K562 (cell line): ENCODE measurements around the gene DNMT3L. TPM values are rescaled to one million over a fixed set of nuclear protein-coding genes. Genes with fewer than 3 reads are reported as not detected.

ENCODE experiments used
- ATAC-seq: fragments of 200-7000 bp; cut with Tn5 transposase; 3 replicates; pipeline ENCODE4 v1.9.1; 2020; ENCODE audit warnings: moderate library complexity
- BruUV-seq: library from RNA; stranded (reverse); fragments of 400-500 nt; replicated peaks from 2 replicates; lab custom pipeline; 2021; lab: Mats Ljungman, UMichigan
- CTCF ChIA-PET: fragments of 300-600 bp; formaldehyde crosslinking; extraction: SDS; loops from one replicate; lab custom pipeline; 2021; ENCODE audit warnings: low intra/inter-chr PET ratio; lab: Yijun Ruan, JAX
- POLR2A ChIA-PET: fragments of 300-600, 350-650 bp; sonication (Branson Sonifier 250); formaldehyde crosslinking; extraction: SDS; loops from one replicate; lab custom pipeline; 2021; ENCODE audit warnings: antibody characterized with exemption, inconsistent platforms; lab: Yijun Ruan, JAX
- DNase-seq, 4 experiments: peaks; one replicate each; pipeline versions ENCODE4 v3.0.0 to v3.0.0-alpha.2; 2011 to 2018; ENCODE audit warnings: low spot score in 3 of 4, mixed read lengths in 3 of 4; ENCODE audit errors: extremely low read depth in 1 of 4
- FAIRE-seq: peaks from 2 replicates; lab custom pipeline; 2011; peaks lifted over from hg19 to GRCh38; lab: Jason Lieb, UNC
- H2AFZ ChIP-seq: 2 replicates; pipeline ENCODE4 v1.6.0; 2011; ENCODE audit warnings: low read depth, low read length, control low read depth, inconsistent platforms
- H3K27ac ChIP-seq: fragments of 200-600 bp; 3 replicates; pipeline ENCODE4 v1.8.0; 2011; ENCODE audit warnings: low read depth, mild to moderate bottlenecking, control low read depth, inconsistent platforms, low read length, moderate library complexity, mixed read lengths; ENCODE audit errors: extremely low read depth
- H3K27me3 ChIP-seq, 2 experiments: fragments of 300-600 bp in 1 of 2; 2 replicates in 1 of 2; 3 replicates in 1 of 2; pipeline versions ENCODE4 v1.6.0 to v1.8.0; 2011; ENCODE audit warnings: inconsistent platforms in 2 of 2, low read length in 2 of 2, mild to moderate bottlenecking in 1 of 2, mixed read lengths in 1 of 2, moderate library complexity in 1 of 2; ENCODE audit not compliant: control insufficient read depth in 2 of 2, insufficient read depth in 2 of 2
- H3K36me3 ChIP-seq: fragments of 300-600 bp; 3 replicates; pipeline ENCODE4 v1.8.0; 2011; ENCODE audit warnings: mild to moderate bottlenecking, low read length, inconsistent platforms; ENCODE audit not compliant: control insufficient read depth, insufficient read depth
- H3K4me1 ChIP-seq, 2 experiments: fragments of 200-600 bp in 1 of 2; replicated peaks in 1 of 2; 2 replicates in 1 of 2; 3 replicates in 1 of 2; pipeline versions ENCODE4 v1.5.1 to v1.8.0; 2011; ENCODE audit warnings: inconsistent platforms in 2 of 2, low read length in 2 of 2, mild to moderate bottlenecking in 1 of 2, mixed read lengths in 1 of 2, moderate library complexity in 1 of 2; ENCODE audit not compliant: control insufficient read depth in 2 of 2, insufficient read depth in 2 of 2
- H3K4me2 ChIP-seq: 2 replicates; pipeline ENCODE4 v1.6.1; 2011; ENCODE audit warnings: low read length, control low read depth, inconsistent platforms, mixed read lengths; ENCODE audit not compliant: insufficient read depth
- H3K4me3 ChIP-seq: fragments of 200-600 bp; sonication (generic), shearing (Covaris generic); 2 replicates; pipeline ENCODE4 v1.5.1; 2016; ENCODE audit warnings: control low read depth, inconsistent platforms
- H3K79me2 ChIP-seq: fragments of 200-600 bp; 3 replicates; pipeline ENCODE4 v1.8.0; 2011; ENCODE audit warnings: low read length, inconsistent platforms; ENCODE audit not compliant: control insufficient read depth, insufficient read depth
- H3K9ac ChIP-seq, 2 experiments: 2 replicates each; pipeline versions ENCODE4 v1.6.0 to v1.6.1; 2011; ENCODE audit warnings: low read depth in 2 of 2, low read length in 2 of 2, control low read depth in 1 of 2, inconsistent platforms in 1 of 2, mild to moderate bottlenecking in 1 of 2, mixed read lengths in 1 of 2; ENCODE audit not compliant: insufficient read depth in 1 of 2
- H3K9me1 ChIP-seq: one replicate; pipeline ENCODE4 v1.6.0; 2011; ENCODE audit warnings: inconsistent platforms, mild to moderate bottlenecking, low read length, moderate library complexity; ENCODE audit not compliant: control insufficient read depth, insufficient read depth
- H3K9me3 ChIP-seq: replicated peaks from 2 replicates; pipeline ENCODE4 v1.5.1; 2011; ENCODE audit warnings: low read depth, low read length, inconsistent platforms; ENCODE audit not compliant: control insufficient read depth, insufficient read depth
- H4K20me1 ChIP-seq: replicated peaks from 2 replicates; pipeline ENCODE4 v1.6.1; 2011; ENCODE audit warnings: low read length, inconsistent platforms, mixed read lengths; ENCODE audit not compliant: control insufficient read depth, insufficient read depth
- ARID1B ChIP-seq: fragments of 450-650 bp; IDR thresholded peaks from 2 replicates; pipeline ENCODE4 v1.6.1; 2016; ENCODE audit warnings: antibody characterized with exemption, mild to moderate bottlenecking, inconsistent platforms
- C11orf30 ChIP-seq: fragments of 450-650 bp; IDR thresholded peaks from 2 replicates; pipeline ENCODE4 v1.6.1; 2016; ENCODE audit warnings: low read depth, mild to moderate bottlenecking
- CC2D1A ChIP-seq: fragments of 450-650 bp; IDR thresholded peaks from 2 replicates; pipeline ENCODE4 v1.6.1; 2017; ENCODE audit warnings: mild to moderate bottlenecking
- ESRRB ChIP-seq: fragments of 250-450 bp; sonication (Bioruptor Pico); IDR thresholded peaks from 2 replicates; pipeline ENCODE4 v1.5.0; 2020; ENCODE audit warnings: mild to moderate bottlenecking, moderate library complexity, borderline replicate concordance
- FOXK2 ChIP-seq, 2 experiments: fragments of 450-650 bp; IDR thresholded peaks in 1 of 2; conservative IDR thresholded peaks in 1 of 2; 2 replicates each; pipeline ENCODE4 v1.6.1; 2016; ENCODE audit warnings: low read depth in 2 of 2, mild to moderate bottlenecking in 1 of 2
- MED1 ChIP-seq: sonication (generic); formaldehyde crosslinking; IDR thresholded peaks from 2 replicates; pipeline ENCODE4 v1.8.1; 2023; ENCODE audit warnings: missing genetic modification reagents, borderline replicate concordance
- NCOR1 ChIP-seq: fragments of 450-650 bp; IDR thresholded peaks from 2 replicates; pipeline ENCODE4 v1.6.1; 2016; ENCODE audit warnings: mild to moderate bottlenecking, moderate library complexity
- PHTF2 ChIP-seq: fragments of 250-450 bp; sonication (Bioruptor Pico); IDR thresholded peaks from 2 replicates; pipeline ENCODE4 v1.5.0; 2021; ENCODE audit warnings: mild to moderate bottlenecking
- POLR2B ChIP-seq: fragments of 450-650 bp; IDR thresholded peaks from 2 replicates; pipeline ENCODE4 v1.6.1; 2018; ENCODE audit warnings: low read depth; ENCODE audit not compliant: partially characterized antibody
- SAFB2 ChIP-seq: fragments of 200-400 bp; formaldehyde crosslinking; IDR thresholded peaks from 2 replicates; pipeline ENCODE4 v1.6.1; 2018; ENCODE audit warnings: borderline replicate concordance, low read length, low read depth, moderate library complexity; ENCODE audit not compliant: severe bottlenecking
- SPI1 ChIP-seq: IDR thresholded peaks from 2 replicates; pipeline ENCODE4 v1.6.1; 2011; ENCODE audit warnings: low read depth, low read length, control low read depth, borderline replicate concordance
- SRF ChIP-seq, 2 experiments: fragments of 250-450, 450-650 bp in 1 of 2; sonication (Bioruptor Pico) in 1 of 2; sonication (generic) in 1 of 2; formaldehyde crosslinking; IDR thresholded peaks; 2 replicates each; pipeline versions ENCODE4 v1.5.0 to v1.5.1; 2020 to 2022; ENCODE audit warnings: mild to moderate bottlenecking in 1 of 2, missing genetic modification reagents in 1 of 2
- TAF1 ChIP-seq: IDR thresholded peaks from 2 replicates; pipeline ENCODE4 v1.6.1; 2011; ENCODE audit warnings: mild to moderate bottlenecking, low read length, moderate library complexity; ENCODE audit not compliant: insufficient read depth, control insufficient read depth, severe bottlenecking; ENCODE audit errors: extremely low read depth
- YY1 ChIP-seq, 3 experiments: IDR thresholded peaks; 2 replicates each; pipeline ENCODE4 v1.6.1; 2011; ENCODE audit warnings: low read length in 2 of 3, mild to moderate bottlenecking in 2 of 3, moderate library complexity in 2 of 3, borderline replicate concordance in 1 of 3, control low read depth in 1 of 3, low read depth in 1 of 3; ENCODE audit not compliant: insufficient read depth in 3 of 3, insufficient replicate concordance in 2 of 3, control insufficient read depth in 1 of 3, insufficient read length in 1 of 3; ENCODE audit errors: extremely low read depth in 1 of 3
- ZBTB7A ChIP-seq: IDR thresholded peaks from 2 replicates; pipeline ENCODE4 v1.6.1; 2011; ENCODE audit warnings: low read depth, mild to moderate bottlenecking, low read length, moderate library complexity, borderline replicate concordance; ENCODE audit not compliant: control insufficient read depth
- WGBS: fragments of 100-300 bp; shearing (Covaris generic); methylation state at CpG from one replicate; pipeline ENCODE4 v1.1.6; 2016; ENCODE audit warnings: low coverage, mixed read lengths; ENCODE audit not compliant: insufficient coverage; ENCODE audit errors: missing lambda C conversion rate; 5-methylcytosine and 5-hydroxymethylcytosine counted together
- in situ Hi-C: fragments of 300-500 bp; cut with MboI; formaldehyde crosslinking; loops from 4 replicates; pipeline ENCODE4 v1.15.0; 2018; ENCODE audit warnings: inconsistent platforms, mixed read lengths
- intact Hi-C: fragments of 100-400 bp; cut with micrococcal nuclease; formaldehyde crosslinking; loops from 2 replicates; pipeline ENCODE4 v1.14.2; 2022
- polyA plus RNA-seq, 8 experiments: library from polyadenylated mRNA; depleted of rRNA in 4 of 8; stranded (reverse) in 5 of 8; unstranded in 3 of 8; fragments of >200 nt; fragmentation: Nextera tagmentation in 2 of 8; fragmentation: Illumina TruSeq in 1 of 8; extraction: Ambion mirVana in 2 of 8; extraction: Trizol in 1 of 8; gene quantifications; 2 replicates each; pipeline versions ENCODE4 v1.2.1 to v1.2.3, GENCODE V29; 2011 to 2014; ENCODE audit warnings: inconsistent platforms in 1 of 8, missing spikeins in 1 of 8
- total RNA-seq, 7 experiments: library from RNA; depleted of rRNA in 6 of 7; stranded (reverse); fragments of >200 nt in 6 of 7; fragmentation: Illumina TruSeq in 2 of 7; extraction: Trizol in 2 of 7; gene quantifications; 2 replicates each; pipeline versions ENCODE4 v1.2.1 to v1.2.3, GENCODE V29; 2011 to 2021; ENCODE audit warnings: low replicate concordance in 1 of 7
- TF ChIP-seq, protein P1 (sequence below): sonication (generic); formaldehyde crosslinking; IDR thresholded peaks from 2 replicates; pipeline ENCODE4 v1.8.0; 2023; ENCODE audit warnings: mild to moderate bottlenecking, missing genetic modification reagents
- TF ChIP-seq, protein P2 (sequence below), 3 experiments: fragments of 200-800 bp in 1 of 3; sonication (Bioruptor generic) in 1 of 3; sonication (generic) in 1 of 3; formaldehyde crosslinking in 1 of 3; IDR thresholded peaks; 2 replicates each; pipeline versions ENCODE4 v1.6.1 to v1.8.0; 2016 to 2022; ENCODE audit warnings: mild to moderate bottlenecking in 2 of 3, missing compliant biosample characterization in 2 of 3, missing genetic modification characterization in 2 of 3, missing genetic modification reagents in 1 of 3

The DNMT3L gene
- total and polyA plus RNA-seq, 9 of the 15 experiments (the other 6 are each of a cell fraction or from before 2014, with no cell fraction given), result 0.08 TPM; not detected in 8

DNA sequence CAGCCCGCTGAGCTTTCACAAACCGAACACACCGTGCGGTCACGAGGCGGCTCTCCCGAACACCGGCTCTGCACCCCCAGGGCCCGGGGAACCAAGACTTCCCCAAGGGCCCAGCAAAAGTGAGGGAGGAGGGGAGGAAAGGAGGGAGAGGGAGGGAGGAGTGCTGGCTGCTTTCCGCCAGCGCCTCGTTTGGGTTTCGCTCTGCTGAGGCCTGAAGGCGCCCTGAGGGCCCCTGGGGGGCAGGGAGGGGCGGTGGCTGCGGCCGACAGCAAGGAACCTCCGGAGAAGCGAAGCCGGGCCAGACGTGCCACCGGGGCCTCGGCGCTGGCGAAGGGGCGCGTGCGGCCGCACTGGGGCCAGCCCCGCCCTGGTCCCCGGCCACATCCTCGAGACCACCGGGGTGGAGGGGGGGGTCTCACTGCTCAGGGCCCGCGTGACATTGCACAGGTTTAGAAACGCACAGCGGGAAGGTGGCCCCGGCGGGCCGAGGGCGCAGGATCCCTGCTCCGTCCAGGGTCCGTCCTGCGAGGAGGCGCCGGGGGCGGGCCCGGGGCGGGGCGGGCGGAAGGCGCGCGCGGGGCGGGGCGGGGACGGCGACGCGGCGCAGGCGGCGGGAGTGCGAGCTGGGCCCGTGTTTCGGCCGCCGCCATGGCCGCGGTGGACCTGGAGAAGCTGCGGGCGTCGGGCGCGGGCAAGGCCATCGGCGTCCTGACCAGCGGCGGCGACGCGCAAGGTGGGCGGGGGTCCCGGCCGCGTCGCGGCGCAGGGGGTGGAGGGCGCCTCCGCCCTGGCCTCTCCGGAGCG, 38.0 kb upstream of the DNMT3L start, which contains the start of gene PFKL:
PFKL (plus strand) TSS at position 596 of the 804 bp plus-strand sequence; CDS start at position 649, 53 bp downstream.
- Histone ChIP-seq H3K36me3 (no peaks in the 10 kb centered on the region; the same call in 2 of the 3 replicates), H3K4me3 (peak within 1 kb of the TSS; percentile 89), H3K27me3 (no peaks in the 10 kb centered on the region), H3K4me1 (peaks cover 13 to 76% of the 10 kb centered on the region in 2 experiments), H3K9ac (peak within 1 kb of the TSS; percentile 80 to 94), H3K9me1 (peaks cover 11% of the 10 kb centered on the region), H4K20me1 (peaks cover 25% of the 10 kb centered on the region), H3K9me3 (no peaks in the 10 kb centered on the region), H3K27ac (peak within 1 kb of the TSS; percentile 83), H3K4me2 (peak within 1 kb of the TSS; percentile 87), H3K79me2 (peaks cover 40% of the 10 kb centered on the region), H2AFZ (peak within 1 kb of the TSS; percentile 96)
- in situ Hi-C loops, result loop anchor here (25.0 kb wide), 1 partner anchor 137 kb away; no protein-coding TSS in a partner anchor
- WGBS, result under 1% methylated on average over 59 of the region's 94 CpGs
- intact Hi-C loops, result no loop called here
- FAIRE-seq (peak; percentile 65), ATAC-seq (peak; percentile 80), DNase-seq (peak; percentile 80 to 95 (median 93))
- no TSS peak for BruUV-seq
- ChIA-PET POLR2A (interaction anchor here (0.6 to 1.8 kb wide), 5 partner anchors 11 to 302 kb away, joined by 3 to 6 read pairs (median 3); no protein-coding TSS in a partner anchor), CTCF (no interaction called here)
- TF ChIP-seq CC2D1A (no peak), ESRRB (CRISPR knock-in tag) (no peak), YY1 (IDR thresholded peaks at IDR 0.05; ENCODE audit: borderline replicate concordance in 1 of 3, control insufficient read depth in 1 of 3, extremely low read depth in 1 of 3, insufficient read depth in 3 of 3, insufficient read length in 1 of 3, insufficient replicate concordance in 2 of 3, low read depth in 1 of 3, low read length in 2 of 3) (peak; percentile 22 to 89 (median 82)), SRF (CRISPR knock-in tag; IDR thresholded peaks at IDR 0.05) (peak in 1 of 2 experiments; percentile 70; a peak in 1 of 4 replicates), PHTF2 (CRISPR knock-in tag) (no peak), SAFB2 (no peak), POLR2B (no peak), NCOR1 (no peak), SPI1 (0 out of 2 replicates have a peak, but pooled peaks have one; percentile 16), MED1 (CRISPR knock-in tag) (no peak), TAF1 (no peak), ARID1B (no peak), C11orf30 (no peak), FOXK2 (conservative IDR thresholded peaks at IDR 0.05 in 1 of 2, IDR thresholded peaks at IDR 0.05 in 1 of 2; ENCODE audit: low read depth in 2 of 2) (no peak), ZBTB7A (0 out of 2 replicates have a peak, but pooled peaks have one; percentile 45)
- TF ChIP-seq, protein P1, sequence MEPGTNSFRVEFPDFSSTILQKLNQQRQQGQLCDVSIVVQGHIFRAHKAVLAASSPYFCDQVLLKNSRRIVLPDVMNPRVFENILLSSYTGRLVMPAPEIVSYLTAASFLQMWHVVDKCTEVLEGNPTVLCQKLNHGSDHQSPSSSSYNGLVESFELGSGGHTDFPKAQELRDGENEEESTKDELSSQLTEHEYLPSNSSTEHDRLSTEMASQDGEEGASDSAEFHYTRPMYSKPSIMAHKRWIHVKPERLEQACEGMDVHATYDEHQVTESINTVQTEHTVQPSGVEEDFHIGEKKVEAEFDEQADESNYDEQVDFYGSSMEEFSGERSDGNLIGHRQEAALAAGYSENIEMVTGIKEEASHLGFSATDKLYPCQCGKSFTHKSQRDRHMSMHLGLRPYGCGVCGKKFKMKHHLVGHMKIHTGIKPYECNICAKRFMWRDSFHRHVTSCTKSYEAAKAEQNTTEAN (CRISPR knock-in tag), result no peak
- TF ChIP-seq, protein P2, sequence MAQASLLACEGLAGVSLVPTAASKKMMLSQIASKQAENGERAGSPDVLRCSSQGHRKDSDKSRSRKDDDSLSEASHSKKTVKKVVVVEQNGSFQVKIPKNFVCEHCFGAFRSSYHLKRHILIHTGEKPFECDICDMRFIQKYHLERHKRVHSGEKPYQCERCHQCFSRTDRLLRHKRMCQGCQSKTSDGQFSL (CRISPR knock-in tag; IDR thresholded peaks at IDR 0.05), result peak; percentile 66; the same call in 1 of the 2 replicates
- TF ChIP-seq, protein P2 (tag; IDR thresholded peaks at IDR 0.05), result peak in 1 of 2 experiments; percentile 58; a peak in 1 of 4 replicates
